HFFc6 (cell line): Measurements from ENCODE around the gene SEC22A. TPM values are rescaled to one million over a fixed set of nuclear protein-coding genes. Genes with fewer than 3 reads are reported as not detected.

Experiments used
- DNase-seq: peaks from one replicate; pipeline ENCODE4 v3.0.0-alpha.2; 2018
- H3K27ac Mint-ChIP-seq: 2 replicates; pipeline ENCODE4 v1.8.0; 2020; ENCODE audit warnings: mild to moderate bottlenecking, mixed read lengths
- H3K27me3 Mint-ChIP-seq: 2 replicates; pipeline ENCODE4 v1.8.0; 2021; ENCODE audit warnings: mild to moderate bottlenecking, moderate library complexity, mixed read lengths; ENCODE audit not compliant: insufficient read depth
- H3K36me3 Mint-ChIP-seq: 2 replicates; pipeline ENCODE4 v1.8.0; 2021; ENCODE audit warnings: low read depth, mixed read lengths
- H3K4me1 Mint-ChIP-seq: 2 replicates; pipeline ENCODE4 v1.8.0; 2020; ENCODE audit warnings: low read depth, mixed read lengths
- H3K4me3 Mint-ChIP-seq: 2 replicates; pipeline ENCODE4 v1.8.0; 2020; ENCODE audit warnings: mild to moderate bottlenecking, moderate library complexity, mixed read lengths
- H3K9me3 Mint-ChIP-seq: 2 replicates; pipeline ENCODE4 v1.8.0; 2020; ENCODE audit warnings: mild to moderate bottlenecking, mixed read lengths
- CTCF ChIP-seq: fragments of 200-600 bp; sonication (generic); IDR thresholded peaks from 2 replicates; pipeline ENCODE4 v1.5.0; 2021; ENCODE audit warnings: antibody characterized with exemption, mild to moderate bottlenecking
- total RNA-seq, 6 experiments: library from RNA; stranded (reverse); fragmentation: NEBNext Ultra II Directional; extraction: Animal tissue kit (Norgen Biotek cat#: 25700); gene quantifications; 2 replicates in 1 of 6; 3 replicates in 5 of 6; pipeline ENCODE4 v1.2.3, GENCODE V29; 2021

SEC22A gene
- total RNA-seq, 6 experiments from 2014 or later, result 13.7 to 20.8 (median 18.0) TPM

- Mint-ChIP-seq H3K9me3 (no peaks in the 10 kb centered on the region), H3K4me3 (no peak overlapping the region), H3K27ac (no peak overlapping the region), H3K27me3 (peaks cover 47% of the 10 kb centered on the region), H3K4me1 (peaks cover 15% of the 10 kb centered on the region), H3K36me3 (no peaks in the 10 kb centered on the region)
- no peak for TF ChIP-seq CTCF
- no peak for DNase-seq
These were observed 97.8 kb downstream of the SEC22A start for GRCh38 chr3:123299581-123299980.

GRCh38 chr3:123300056-123300455 lies 98.3 kb downstream of the SEC22A start:
- Mint-ChIP-seq H3K4me3 (no peak overlapping the region), H3K4me1 (peaks cover 15% of the 10 kb centered on the region), H3K36me3 (no peaks in the 10 kb centered on the region), H3K27me3 (peaks cover 47% of the 10 kb centered on the region), H3K9me3 (no peaks in the 10 kb centered on the region), H3K27ac (no peak overlapping the region)
- no peak for TF ChIP-seq CTCF
- DNase-seq, result no peak

- DNase-seq, result no peak
- Mint-ChIP-seq H3K9me3 (no peaks in the 10 kb centered on the region), H3K4me1 (peaks cover 15% of the 10 kb centered on the region), H3K36me3 (no peaks in the 10 kb centered on the region), H3K4me3 (no peak overlapping the region), H3K27me3 (peaks cover 48% of the 10 kb centered on the region), H3K27ac (no peak overlapping the region)
- TF ChIP-seq CTCF, result no peak; the same call in 1 of the 2 replicates
These were observed 98.8 kb downstream of the SEC22A start for GRCh38 chr3:123300583-123300982.

GRCh38 chr3:123301331-123302184 lies 99.8 kb downstream of the SEC22A start:
- DNase-seq, result no peak
- Mint-ChIP-seq H3K27me3 (peaks cover 44% of the 10 kb centered on the region), H3K36me3 (no peaks in the 10 kb centered on the region), H3K4me3 (no peak overlapping the region), H3K27ac (no peak overlapping the region), H3K9me3 (no peaks in the 10 kb centered on the region), H3K4me1 (peaks cover 15% of the 10 kb centered on the region)
- TF ChIP-seq CTCF, result no peak

- H3K4me3 Mint-ChIP-seq, result no peak overlapping the region
- peaks cover 15% of the 10 kb centered on the region for H3K4me1 Mint-ChIP-seq
- no peaks in the 10 kb centered on the region for H3K9me3 Mint-ChIP-seq
- H3K27ac Mint-ChIP-seq, result no peak overlapping the region
- no peak for DNase-seq
- no peak for TF ChIP-seq CTCF
- no peaks in the 10 kb centered on the region for H3K36me3 Mint-ChIP-seq
- H3K27me3 Mint-ChIP-seq, result peaks cover 42% of the 10 kb centered on the region
These were observed 101.2 kb downstream of the SEC22A start for GRCh38 chr3:123302961-123303360.
